Endothelial cell (in vitro differentiated cells): ENCODE data around the gene ITGAV. TPM values are rescaled to one million over a fixed set of nuclear protein-coding genes. Genes with fewer than 3 reads are reported as not detected.

ENCODE experiments used
- DNase-seq: peaks from one replicate; pipeline ENCODE4 v3.0.0; 2021; ENCODE audit warnings: low spot score
- H3K27ac Mint-ChIP-seq: one replicate; pipeline ENCODE4 v1.8.0; 2021; ENCODE audit warnings: mixed read lengths, inconsistent platforms; ENCODE audit not compliant: unreplicated experiment
- H3K27me3 Mint-ChIP-seq: one replicate; pipeline ENCODE4 v1.8.0; 2021; ENCODE audit warnings: mild to moderate bottlenecking, moderate library complexity, mixed read lengths, inconsistent platforms; ENCODE audit not compliant: unreplicated experiment
- H3K36me3 Mint-ChIP-seq: one replicate; pipeline ENCODE4 v1.8.0; 2021; ENCODE audit warnings: mild to moderate bottlenecking, low read depth, mixed read lengths, inconsistent platforms; ENCODE audit not compliant: unreplicated experiment
- H3K4me1 Mint-ChIP-seq: one replicate; pipeline ENCODE4 v1.8.0; 2021; ENCODE audit warnings: mild to moderate bottlenecking, mixed read lengths, inconsistent platforms; ENCODE audit not compliant: unreplicated experiment
- H3K4me3 Mint-ChIP-seq: one replicate; pipeline ENCODE4 v1.8.0; 2021; ENCODE audit warnings: mild to moderate bottlenecking, mixed read lengths, inconsistent platforms; ENCODE audit not compliant: unreplicated experiment
- H3K9me3 Mint-ChIP-seq: one replicate; pipeline ENCODE4 v1.8.0; 2021; ENCODE audit warnings: mixed read lengths, inconsistent platforms; ENCODE audit not compliant: unreplicated experiment
- total RNA-seq: library from RNA; stranded (reverse); fragmentation: NEBNext Ultra II Directional; extraction: Animal tissue kit (Norgen Biotek cat#: 25700); gene quantifications from one replicate; pipeline ENCODE4 v1.2.1, GENCODE V29; 2021; ENCODE audit not compliant: unreplicated experiment
- TF ChIP-seq, protein P1 (sequence below): fragments of 200-600 bp; sonication (generic); IDR thresholded peaks from one replicate; pipeline ENCODE4 v1.5.0; 2021; ENCODE audit warnings: antibody characterized with exemption; ENCODE audit not compliant: unreplicated experiment

The ITGAV gene
- total RNA-seq, 1 donor from 2014 or later: 154 TPM

DNA sequence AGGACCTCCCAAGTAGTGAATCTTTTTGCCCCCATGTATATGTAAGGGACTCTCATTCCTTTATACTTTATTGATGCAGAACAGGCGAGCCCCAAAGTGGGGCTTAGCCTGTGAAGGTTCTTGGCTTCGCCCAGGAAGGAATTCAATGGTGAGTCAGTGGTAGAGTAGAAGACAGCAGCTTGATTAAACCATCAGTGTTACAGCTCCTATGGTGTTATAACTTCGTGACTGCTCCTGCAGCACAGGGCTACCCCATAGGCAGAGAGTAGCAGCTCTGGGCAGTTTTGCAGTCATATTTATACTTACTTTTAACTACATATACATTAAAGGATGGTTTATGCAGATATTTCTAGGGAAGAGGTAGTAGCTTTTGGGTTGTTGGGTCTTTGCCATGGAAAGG lies 115.0 kb downstream of the ITGAV start:
- Mint-ChIP-seq H3K27ac (no peak overlapping the region), H3K36me3 (peaks cover 4% of the 10 kb centered on the region), H3K4me3 (no peak overlapping the region), H3K9me3 (no peaks in the 10 kb centered on the region), H3K4me1 (no peaks in the 10 kb centered on the region), H3K27me3 (no peaks in the 10 kb centered on the region)
- TF ChIP-seq, protein P1, sequence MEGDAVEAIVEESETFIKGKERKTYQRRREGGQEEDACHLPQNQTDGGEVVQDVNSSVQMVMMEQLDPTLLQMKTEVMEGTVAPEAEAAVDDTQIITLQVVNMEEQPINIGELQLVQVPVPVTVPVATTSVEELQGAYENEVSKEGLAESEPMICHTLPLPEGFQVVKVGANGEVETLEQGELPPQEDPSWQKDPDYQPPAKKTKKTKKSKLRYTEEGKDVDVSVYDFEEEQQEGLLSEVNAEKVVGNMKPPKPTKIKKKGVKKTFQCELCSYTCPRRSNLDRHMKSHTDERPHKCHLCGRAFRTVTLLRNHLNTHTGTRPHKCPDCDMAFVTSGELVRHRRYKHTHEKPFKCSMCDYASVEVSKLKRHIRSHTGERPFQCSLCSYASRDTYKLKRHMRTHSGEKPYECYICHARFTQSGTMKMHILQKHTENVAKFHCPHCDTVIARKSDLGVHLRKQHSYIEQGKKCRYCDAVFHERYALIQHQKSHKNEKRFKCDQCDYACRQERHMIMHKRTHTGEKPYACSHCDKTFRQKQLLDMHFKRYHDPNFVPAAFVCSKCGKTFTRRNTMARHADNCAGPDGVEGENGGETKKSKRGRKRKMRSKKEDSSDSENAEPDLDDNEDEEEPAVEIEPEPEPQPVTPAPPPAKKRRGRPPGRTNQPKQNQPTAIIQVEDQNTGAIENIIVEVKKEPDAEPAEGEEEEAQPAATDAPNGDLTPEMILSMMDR: no peak
- DNase-seq: no peak

DNA sequence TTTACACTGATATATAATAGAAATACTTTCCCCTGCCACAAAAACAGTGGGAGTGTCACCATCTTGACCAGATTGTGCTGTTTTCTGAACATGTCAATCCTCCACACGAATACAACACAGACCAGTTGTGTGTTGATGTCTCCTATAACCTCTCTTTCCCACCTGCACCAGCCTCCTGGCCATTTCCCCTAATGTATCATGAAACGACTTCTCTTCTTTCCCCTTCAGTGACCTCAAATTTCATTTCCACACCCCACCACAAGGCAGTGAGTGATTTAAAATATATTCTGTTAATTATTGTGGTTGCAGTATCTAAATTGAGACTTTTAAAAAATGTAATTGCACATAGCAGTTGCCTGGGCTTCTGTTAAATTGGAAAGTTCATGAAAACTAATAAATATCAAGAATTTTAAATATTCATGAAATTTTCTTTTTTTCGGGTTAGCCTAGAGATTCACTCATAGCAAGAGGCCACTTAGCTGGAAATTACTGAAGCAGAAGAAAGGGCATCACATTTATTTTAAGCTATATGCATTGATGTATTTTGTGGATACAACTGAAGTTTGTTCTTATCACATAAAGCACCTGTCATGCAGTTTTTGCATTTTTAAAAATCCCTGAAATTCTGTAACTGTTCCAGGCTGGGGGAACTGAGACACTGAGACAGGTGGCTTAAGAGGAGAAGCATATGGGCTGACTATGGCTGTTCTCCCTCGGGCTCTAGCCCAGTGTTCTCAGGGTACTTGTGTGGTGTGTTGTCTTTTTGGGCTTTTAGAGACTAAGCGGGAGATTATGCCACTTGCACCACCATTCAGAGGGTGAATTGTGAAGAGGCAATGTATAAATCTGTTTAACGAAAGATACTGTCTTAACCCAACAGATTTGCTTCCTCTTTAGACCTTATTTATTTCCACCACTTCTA lies 119.9 kb downstream of the ITGAV start:
- Mint-ChIP-seq H3K36me3 (peaks cover under 1% of the 10 kb centered on the region), H3K4me3 (no peak overlapping the region), H3K9me3 (no peaks in the 10 kb centered on the region), H3K27me3 (no peaks in the 10 kb centered on the region), H3K27ac (no peak overlapping the region), H3K4me1 (peaks cover 5% of the 10 kb centered on the region)
- DNase-seq: no peak
- TF ChIP-seq, protein P1: no peak

DNA sequence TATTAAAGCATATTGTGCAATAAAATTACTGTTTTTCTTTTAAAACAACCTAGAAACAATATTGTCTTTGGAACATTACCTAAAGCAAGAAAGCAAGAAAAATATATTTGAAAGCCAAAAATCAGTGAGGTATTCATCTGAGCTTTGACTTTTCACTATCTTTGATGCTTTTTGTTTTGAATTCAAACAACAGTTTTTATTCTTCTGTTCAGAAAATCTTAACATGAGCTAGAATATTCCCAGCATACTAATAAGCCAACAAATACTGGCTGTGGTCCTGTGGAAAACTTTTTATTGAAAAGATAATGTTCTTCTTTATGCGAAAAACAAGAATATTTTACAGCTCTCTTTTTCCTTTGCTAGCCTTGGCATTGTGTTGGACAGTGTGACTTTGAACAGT lies 123.8 kb downstream of the ITGAV start:
- H3K9me3 Mint-ChIP-seq: no peaks in the 10 kb centered on the region

DNA sequence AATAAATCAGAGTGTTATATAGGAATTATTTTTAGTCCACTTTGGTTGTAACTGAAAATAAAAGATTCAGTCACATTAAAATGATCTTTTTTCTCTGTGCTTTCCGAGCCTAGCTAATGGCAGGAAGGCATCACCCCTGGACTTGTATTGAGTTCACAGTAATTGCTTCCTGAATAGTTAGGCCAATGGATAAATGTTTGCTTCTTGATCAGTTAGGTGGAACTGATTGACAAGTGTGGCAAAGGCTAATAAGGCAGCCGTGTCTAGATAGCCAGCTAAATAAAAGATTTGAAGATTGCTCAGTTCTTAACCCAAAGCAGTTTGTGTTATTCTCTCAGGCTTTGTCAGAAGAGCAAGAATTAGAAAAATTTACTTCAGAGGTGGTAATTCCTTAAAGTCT lies 124.8 kb downstream of the ITGAV start:
- no peaks in the 10 kb centered on the region for H3K9me3 Mint-ChIP-seq
- H3K4me3 Mint-ChIP-seq: no peak overlapping the region
- DNase-seq: no peak
- H3K4me1 Mint-ChIP-seq: peaks cover 5% of the 10 kb centered on the region
- TF ChIP-seq, protein P1: no peak
- no peaks in the 10 kb centered on the region for H3K27me3 Mint-ChIP-seq
- H3K36me3 Mint-ChIP-seq: no peaks in the 10 kb centered on the region
- no peak overlapping the region for H3K27ac Mint-ChIP-seq

More for the DNA sequence above, 123.8 kb downstream of the ITGAV start:
- TF ChIP-seq, protein P1: no peak
- Mint-ChIP-seq H3K27ac (no peak overlapping the region), H3K4me1 (peaks cover 5% of the 10 kb centered on the region), H3K36me3 (no peaks in the 10 kb centered on the region), H3K4me3 (no peak overlapping the region), H3K27me3 (no peaks in the 10 kb centered on the region)
- no peak for DNase-seq

DNA sequence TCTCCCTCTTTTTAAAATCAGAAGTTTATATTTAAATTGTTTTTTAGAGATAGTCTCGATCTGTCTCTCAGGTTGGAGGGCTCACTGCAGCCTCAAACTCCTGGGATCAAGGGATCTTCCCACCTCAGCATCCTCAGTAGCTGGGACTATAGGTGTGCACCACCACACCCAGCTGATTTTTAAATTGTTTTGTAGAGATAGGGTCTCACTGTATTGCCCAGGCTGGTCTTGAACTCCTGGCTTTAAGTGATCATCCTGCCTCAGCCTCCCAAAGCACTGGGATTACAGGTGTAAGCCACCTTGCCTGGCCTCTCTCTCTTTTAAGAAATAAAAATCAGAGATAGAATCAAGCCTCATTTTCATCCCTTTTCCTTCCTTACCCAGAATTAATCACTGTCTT lies 126.1 kb downstream of the ITGAV start:
- Mint-ChIP-seq H3K4me3 (no peak overlapping the region), H3K36me3 (no peaks in the 10 kb centered on the region), H3K27ac (no peak overlapping the region), H3K27me3 (no peaks in the 10 kb centered on the region), H3K4me1 (peaks cover 5% of the 10 kb centered on the region), H3K9me3 (no peaks in the 10 kb centered on the region)
- no peak for DNase-seq
- TF ChIP-seq, protein P1: no peak
